GM19467 (cell line): ENCODE results near the gene PPME1.
"Not testable (repeated sequence)": the region's sequence is repeated elsewhere in the genome, so short reads cannot be mapped to it uniquely, and the experiment has no call there.

ENCODE experiments used
- ATAC-seq: cut with Tn5 transposase; IDR thresholded peaks from one replicate; pipeline ENCODE4 v1.9.1; 2021; ENCODE audit warnings: mild to moderate bottlenecking, moderate library complexity; ENCODE audit not compliant: unreplicated experiment

The PPME1 gene

GRCh38 chr11:74170694-74171629 lies at the start of gene PPME1, which contains the start of gene C2CD3:
TSS of gene PPME1 (plus strand) at chr11:74171289. CDS start at chr11:74171422, 133 bp downstream.
TSS of gene C2CD3 (minus strand) at chr11:74171002. CDS start at chr11:74170792, 210 bp downstream.
- ATAC-seq: peak; percentile 96

GRCh38 chr11:74121804-74122203 lies 49.3 kb upstream of the PPME1 start:
- no peak for ATAC-seq

- ATAC-seq: no peak
Measured at GRCh38 chr11:74123008-74123448, 48.1 kb upstream of the PPME1 start.

GRCh38 chr11:74129121-74129520 lies 42.0 kb upstream of the PPME1 start:
- not testable (repeated sequence) for ATAC-seq

- no peak for ATAC-seq
Measured at GRCh38 chr11:74132833-74133232, 38.3 kb upstream of the PPME1 start.

GRCh38 chr11:74133436-74133835 lies 37.7 kb upstream of the PPME1 start:
- no peak for ATAC-seq

- ATAC-seq: no peak
Measured at GRCh38 chr11:74134661-74135060, 36.4 kb upstream of the PPME1 start.

- ATAC-seq: no peak
Measured at GRCh38 chr11:74135127-74135840, 35.8 kb upstream of the PPME1 start.

- ATAC-seq: no peak
Measured at GRCh38 chr11:74138021-74138420, 33.1 kb upstream of the PPME1 start.

GRCh38 chr11:74138572-74138971 lies 32.5 kb upstream of the PPME1 start:
- no peak for ATAC-seq

GRCh38 chr11:74139151-74139918 lies 31.8 kb upstream of the PPME1 start:
- ATAC-seq: no peak

- ATAC-seq: not testable (repeated sequence)
Measured at GRCh38 chr11:74139919-74140431, 31.1 kb upstream of the PPME1 start.

GRCh38 chr11:74141241-74141695 lies 29.8 kb upstream of the PPME1 start:
- ATAC-seq: no peak

- ATAC-seq: no peak
Measured at GRCh38 chr11:74141908-74142307, 29.2 kb upstream of the PPME1 start.

- ATAC-seq: no peak
Measured at GRCh38 chr11:74142624-74143023, 28.5 kb upstream of the PPME1 start.

- ATAC-seq: no peak
Measured at GRCh38 chr11:74144592-74144991, 26.5 kb upstream of the PPME1 start.

GRCh38 chr11:74147199-74147929 lies 23.7 kb upstream of the PPME1 start:
- ATAC-seq: no peak

- ATAC-seq: no peak
Measured at GRCh38 chr11:74153224-74153623, 17.9 kb upstream of the PPME1 start.

GRCh38 chr11:74154620-74155281 lies 16.3 kb upstream of the PPME1 start:
- no peak for ATAC-seq
